DND-41 (cell line): ENCODE measurements around the gene ZNF492.

Experiments used
- ATAC-seq: fragments of 200-7000 bp; cut with Tn5 transposase; 3 replicates; pipeline ENCODE4 v1.9.1; 2021; ENCODE audit warnings: low read depth; ENCODE audit not compliant: insufficient read depth
- DNase-seq: peaks from one replicate; pipeline ENCODE4 v3.0.0-alpha.2; 2020
- H2AFZ ChIP-seq: 2 replicates; pipeline ENCODE4 v1.6.0; 2012; ENCODE audit warnings: low read depth, low read length
- H3K27ac ChIP-seq: 2 replicates; pipeline ENCODE4 v1.5.1; 2012; ENCODE audit warnings: low read length, inconsistent platforms
- H3K27me3 ChIP-seq: fragments of 200-600 bp; sonication (generic); 2 replicates; pipeline ENCODE4 v1.6.0; 2012; ENCODE audit warnings: low read length, mild to moderate bottlenecking, inconsistent platforms; ENCODE audit not compliant: insufficient read depth, poor library complexity
- H3K36me3 ChIP-seq: 2 replicates; pipeline ENCODE4 v1.5.1; 2012; ENCODE audit warnings: low read length, inconsistent platforms; ENCODE audit not compliant: insufficient read depth
- H3K4me1 ChIP-seq: 2 replicates; pipeline ENCODE4 v1.5.1; 2012; ENCODE audit warnings: mild to moderate bottlenecking, low read length; ENCODE audit not compliant: insufficient read depth
- H3K4me2 ChIP-seq: 2 replicates; pipeline ENCODE4 v1.6.0; 2012; ENCODE audit warnings: mild to moderate bottlenecking, moderate library complexity, low read length, inconsistent platforms; ENCODE audit not compliant: insufficient read depth
- H3K4me3 ChIP-seq, 2 experiments: fragments of 200-600 bp in 1 of 2; shearing (Covaris generic) in 1 of 2; 2 replicates each; pipeline ENCODE4 v1.5.1; 2012 to 2016; ENCODE audit warnings: inconsistent platforms in 2 of 2, low read length in 2 of 2, mild to moderate bottlenecking in 2 of 2, low read depth in 1 of 2, moderate library complexity in 1 of 2
- H3K79me2 ChIP-seq: 2 replicates; pipeline ENCODE4 v1.6.0; 2012; ENCODE audit warnings: low read length, inconsistent platforms; ENCODE audit not compliant: insufficient read depth
- H3K9ac ChIP-seq: 2 replicates; pipeline ENCODE4 v1.6.0; 2012; ENCODE audit warnings: low read depth, mild to moderate bottlenecking, inconsistent platforms, low read length, moderate library complexity
- H3K9me3 ChIP-seq: 2 replicates; pipeline ENCODE4 v1.5.1; 2012; ENCODE audit warnings: low read length, moderate library complexity, mild to moderate bottlenecking, inconsistent platforms; ENCODE audit not compliant: insufficient read depth, severe bottlenecking
- H4K20me1 ChIP-seq: 2 replicates; pipeline ENCODE4 v1.6.0; 2012; ENCODE audit warnings: low read length; ENCODE audit not compliant: insufficient read depth
- CTCF ChIP-seq: IDR thresholded peaks from 2 replicates; pipeline ENCODE4 v1.5.1; 2012; ENCODE audit warnings: borderline replicate concordance, low read length, moderate library complexity, mild to moderate bottlenecking; ENCODE audit not compliant: poor library complexity, severe bottlenecking; ENCODE audit errors: extremely low read depth
- EZH2 ChIP-seq: IDR thresholded peaks from 3 replicates; pipeline ENCODE4 v1.6.1; 2012; ENCODE audit warnings: borderline replicate concordance, low read depth, mild to moderate bottlenecking, moderate library complexity, low read length, inconsistent platforms; ENCODE audit not compliant: severe bottlenecking

ZNF492 gene

GRCh38 chr19:22617614-22618320, 16.4 kb upstream of the ZNF492 start:
- Histone ChIP-seq H3K4me1 (no peaks in the 10 kb centered on the region), H3K4me3 (no peak overlapping the region), H4K20me1 (no peaks in the 10 kb centered on the region), H3K9ac (no peak overlapping the region), H3K4me2 (no peak overlapping the region), H3K36me3 (no peaks in the 10 kb centered on the region), H3K79me2 (no peaks in the 10 kb centered on the region), H2AFZ (no peak overlapping the region), H3K27ac (no peak overlapping the region), H3K9me3 (peaks cover 10% of the 10 kb centered on the region), H3K27me3 (no peaks in the 10 kb centered on the region)
- no peak for TF ChIP-seq EZH2
- no peak for TF ChIP-seq CTCF
- no peak for ATAC-seq
- no peak for DNase-seq

- Histone ChIP-seq H3K9ac (no peak overlapping the region), H3K27me3 (no peaks in the 10 kb centered on the region), H3K36me3 (no peaks in the 10 kb centered on the region), H3K27ac (no peak overlapping the region), H3K4me2 (no peak overlapping the region), H4K20me1 (no peaks in the 10 kb centered on the region), H3K79me2 (no peaks in the 10 kb centered on the region), H3K4me1 (no peaks in the 10 kb centered on the region), H2AFZ (no peak overlapping the region), H3K4me3 (no peak overlapping the region), H3K9me3 (peaks cover 18% of the 10 kb centered on the region)
- ATAC-seq (no peak), DNase-seq (no peak)
- no peak for TF ChIP-seq CTCF
- no peak for TF ChIP-seq EZH2
Observed at GRCh38 chr19:22619371-22619770, 14.8 kb upstream of the ZNF492 start.

- Histone ChIP-seq H3K4me2 (no peak overlapping the region), H2AFZ (no peak overlapping the region), H3K4me1 (no peaks in the 10 kb centered on the region), H3K27ac (no peak overlapping the region), H3K9me3 (peaks cover 24% of the 10 kb centered on the region), H3K79me2 (no peaks in the 10 kb centered on the region), H4K20me1 (no peaks in the 10 kb centered on the region), H3K9ac (no peak overlapping the region), H3K4me3 (no peak overlapping the region), H3K27me3 (no peaks in the 10 kb centered on the region), H3K36me3 (no peaks in the 10 kb centered on the region)
- TF ChIP-seq CTCF (no peak), EZH2 (no peak)
- no peak for DNase-seq
- no peak for ATAC-seq
Observed at GRCh38 chr19:22619932-22620331, 14.2 kb upstream of the ZNF492 start.
